Measurements from ENCODE around the gene PLAAT2. TPM values are rescaled to one million over a fixed set of nuclear protein-coding genes. Genes with fewer than 3 reads are reported as not detected.
"Not testable (repeated sequence)": the region's sequence is repeated elsewhere in the genome, so short reads cannot be mapped to it uniquely, and the experiment has no call there.

PLAAT2 gene
- total RNA-seq, 1 donor from 2014 or later, result 3.7 TPM

GRCh38 chr11:63549411-63549810 lies 13.8 kb downstream of the PLAAT2 start:
- DNase-seq, result no peak

GRCh38 chr11:63548178-63548577 lies 15.0 kb downstream of the PLAAT2 start:
- DNase-seq, result no peak

- DNase-seq, result no peak
These were observed 16.1 kb downstream of the PLAAT2 start for GRCh38 chr11:63547061-63547460.

GRCh38 chr11:63543711-63544110 lies 19.5 kb downstream of the PLAAT2 start:
- DNase-seq, result no peak

GRCh38 chr11:63542506-63542905 lies 20.7 kb downstream of the PLAAT2 start:
- DNase-seq, result not testable (repeated sequence)

GRCh38 chr11:63537293-63538101 lies 25.7 kb downstream of the PLAAT2 start:
- DNase-seq, result peak; percentile 80

- peak; percentile 76 for DNase-seq
These were observed 26.4 kb downstream of the PLAAT2 start, which contains the start of gene PLAAT4 for GRCh38 chr11:63536669-63537292. Gene PLAAT4, plus strand, starts transcription at chr11:63536808. Its CDS starts 61 bp downstream, at chr11:63536869.

GRCh38 chr11:63535734-63536133 lies 27.4 kb downstream of the PLAAT2 start:
- DNase-seq, result no peak

- DNase-seq, result no peak
These were observed 28.2 kb downstream of the PLAAT2 start for GRCh38 chr11:63534895-63535461.

- no peak for DNase-seq
These were observed 29.1 kb downstream of the PLAAT2 start for GRCh38 chr11:63534076-63534475.

GRCh38 chr11:63532799-63533475 lies 30.2 kb downstream of the PLAAT2 start:
- no peak for DNase-seq

- no peak for DNase-seq
These were observed 31.1 kb downstream of the PLAAT2 start for GRCh38 chr11:63532117-63532516.

GRCh38 chr11:63531074-63531792 lies 31.9 kb downstream of the PLAAT2 start:
- DNase-seq, result peak; percentile 26

- DNase-seq, result no peak
These were observed 33.2 kb downstream of the PLAAT2 start for GRCh38 chr11:63530021-63530420.

GRCh38 chr11:63529373-63529772 lies 33.8 kb downstream of the PLAAT2 start:
- DNase-seq, result not testable (repeated sequence)

- DNase-seq, result not testable (repeated sequence)
These were observed 34.4 kb downstream of the PLAAT2 start for GRCh38 chr11:63528729-63529278.

- DNase-seq, result not testable (repeated sequence)
These were observed 35.0 kb downstream of the PLAAT2 start for GRCh38 chr11:63528156-63528555.

GRCh38 chr11:63527667-63528066 lies 35.5 kb downstream of the PLAAT2 start:
- no peak for DNase-seq

- DNase-seq, result no peak
These were observed 40.0 kb downstream of the PLAAT2 start for GRCh38 chr11:63523151-63523550.

- no peak for DNase-seq
These were observed 41.3 kb downstream of the PLAAT2 start for GRCh38 chr11:63521896-63522295.

- DNase-seq, result no peak
These were observed 42.5 kb downstream of the PLAAT2 start for GRCh38 chr11:63520606-63521170.
